Transverse colon (tissue), 3 donors: ENCODE data around the gene D2HGDH.

Source experiments
- CTCF ChIP-seq, 5 experiments: fragments of 200-600 bp in 3 of 5; fragments of 450-650 bp in 2 of 5; sonication (generic) in 3 of 5; IDR thresholded peaks; 1 replicate in 2 of 5; 2 replicates in 3 of 5; pipeline ENCODE4 v1.5.1; 2016 to 2017; ENCODE audit warnings: antibody characterized with exemption in 5 of 5, inconsistent platforms in 3 of 5, mild to moderate bottlenecking in 2 of 5, moderate library complexity in 1 of 5
- POLR2A ChIP-seq: fragments of 450-650 bp; IDR thresholded peaks from one replicate; pipeline ENCODE4 v1.6.1; 2016; ENCODE audit warnings: antibody characterized with exemption, mild to moderate bottlenecking, moderate library complexity

- TF ChIP-seq POLR2A: peak; percentile 67
- TF ChIP-seq CTCF (IDR thresholded peaks at IDR 0.05): no peak
These were observed 74.4 kb downstream of the D2HGDH start, which contains the start of gene NEU4 for GRCh38 chr2:241808721-241809382.
